Keratinocyte (primary cell): ENCODE results near the gene ANKFY1. TPM values are rescaled to one million over a fixed set of nuclear protein-coding genes. Genes with fewer than 3 reads are reported as not detected.

Experiments used
- DNase-seq: peaks from one replicate; pipeline ENCODE4 v3.0.0-alpha.2; 2011; ENCODE audit warnings: low read depth, missing footprints, low spot score
- FAIRE-seq: peaks from 2 replicates; lab custom pipeline; 2011; peaks lifted over from hg19 to GRCh38; lab: Jason Lieb, UNC
- H2AFZ ChIP-seq: 2 replicates; pipeline ENCODE4 v1.6.0; 2012; ENCODE audit warnings: low read length, control low read depth, inconsistent platforms; ENCODE audit not compliant: control insufficient read depth
- H3K27ac ChIP-seq: 2 replicates; pipeline ENCODE4 v1.5.1; 2011; ENCODE audit warnings: low read length; ENCODE audit not compliant: control insufficient read depth, insufficient read depth
- H3K27me3 ChIP-seq: 3 replicates; pipeline ENCODE4 v1.6.0; 2011; ENCODE audit warnings: low read length; ENCODE audit not compliant: control insufficient read depth, insufficient read depth; ENCODE audit errors: extremely low read depth
- H3K36me3 ChIP-seq, 2 experiments: 2 replicates in 1 of 2; 3 replicates in 1 of 2; pipeline ENCODE4 v1.5.1; 2011; ENCODE audit warnings: low read length in 2 of 2, mild to moderate bottlenecking in 1 of 2; ENCODE audit not compliant: control insufficient read depth in 2 of 2, insufficient read depth in 2 of 2; ENCODE audit errors: extremely low read depth in 1 of 2
- H3K4me1 ChIP-seq: 3 replicates; pipeline ENCODE4 v1.5.1; 2011; ENCODE audit warnings: low read length; ENCODE audit not compliant: control insufficient read depth, insufficient read depth; ENCODE audit errors: extremely low read depth
- H3K4me2 ChIP-seq: 3 replicates; pipeline ENCODE4 v1.6.0; 2011; ENCODE audit warnings: low read depth, low read length; ENCODE audit not compliant: control insufficient read depth, insufficient read depth; ENCODE audit errors: extremely low read depth
- H3K4me3 ChIP-seq, 3 experiments: fragments of 200-600 bp in 1 of 3; sonication (generic) in 1 of 3; 2 replicates in 2 of 3; 3 replicates in 1 of 3; pipeline ENCODE4 v1.5.1; 2011 to 2016; ENCODE audit warnings: low read length in 3 of 3, mild to moderate bottlenecking in 3 of 3, control low read depth in 2 of 3, inconsistent platforms in 1 of 3, low read depth in 1 of 3, mixed read lengths in 1 of 3, mixed run types in 1 of 3, moderate library complexity in 1 of 3; ENCODE audit not compliant: control insufficient read depth in 2 of 3, insufficient read depth in 2 of 3; ENCODE audit errors: extremely low read depth in 1 of 3
- H3K79me2 ChIP-seq: 2 replicates; pipeline ENCODE4 v1.6.0; 2012; ENCODE audit warnings: low read length; ENCODE audit not compliant: control insufficient read depth, insufficient read depth
- H3K9ac ChIP-seq: 3 replicates; pipeline ENCODE4 v1.6.0; 2011; ENCODE audit warnings: low read length; ENCODE audit not compliant: control insufficient read depth, insufficient read depth; ENCODE audit errors: extremely low read depth
- H3K9me1 ChIP-seq: 3 replicates; pipeline ENCODE4 v1.6.0; 2011; ENCODE audit warnings: low read length; ENCODE audit not compliant: control insufficient read depth, insufficient read depth; ENCODE audit errors: extremely low read depth
- H3K9me3 ChIP-seq: 2 replicates; pipeline ENCODE4 v1.5.1; 2012; ENCODE audit warnings: low read depth, low read length; ENCODE audit not compliant: control insufficient read depth
- H4K20me1 ChIP-seq: 3 replicates; pipeline ENCODE4 v1.6.0; 2011; ENCODE audit warnings: low read length; ENCODE audit not compliant: control insufficient read depth, insufficient read depth; ENCODE audit errors: extremely low read depth
- EZH2 ChIP-seq: IDR thresholded peaks from one replicate; pipeline ENCODE4 v1.6.1; 2012; ENCODE audit warnings: inconsistent platforms, mild to moderate bottlenecking, low read length, moderate library complexity
- dilution Hi-C: fragments of 300-500 bp; cut with MboI; formaldehyde crosslinking; loops from one replicate; pipeline ENCODE4 v1.7.0; 2020; ENCODE audit warnings: low sequenced_read_pairs; ENCODE audit not compliant: extremely low pct_ligation_motif_present
- polyA plus RNA-seq, 5 experiments: library from polyadenylated mRNA; depleted of rRNA in 3 of 5; stranded (reverse) in 3 of 5; stranded (forward) in 1 of 5; unstranded in 1 of 5; fragments of >200 nt; gene quantifications; 1 replicate in 1 of 5; 2 replicates in 3 of 5; 3 replicates in 1 of 5; pipeline versions ENCODE4 v1.2.1 to v1.2.3, GENCODE V29; 2011 to 2012; ENCODE audit warnings: missing spikeins in 2 of 5, low read depth in 1 of 5, low replicate concordance in 1 of 5
- TF ChIP-seq, protein P1 (sequence below), 3 experiments: IDR thresholded peaks in 1 of 3; conservative IDR thresholded peaks in 1 of 3; optimal IDR thresholded peaks in 1 of 3; 2 replicates in 2 of 3; 3 replicates in 1 of 3; pipeline versions ENCODE3 to v1.5.1; 2011; ENCODE audit warnings: low read length in 3 of 3, mild to moderate bottlenecking in 3 of 3, moderate library complexity in 2 of 3, control low read depth in 1 of 3, inconsistent platforms in 1 of 3; ENCODE audit not compliant: insufficient read depth in 2 of 3; ENCODE audit errors: extremely low read depth in 1 of 3

ANKFY1 gene
- polyA plus RNA-seq, 1 donor (not counting 4 experiments of a cell fraction or from before 2014, with no cell fraction given): 27.0 TPM

- Histone ChIP-seq H3K4me1 (no peaks in the 10 kb centered on the region), H3K27ac (no peak overlapping the region), H3K9ac (no peak overlapping the region), H3K79me2 (no peaks in the 10 kb centered on the region), H3K36me3 (peaks cover 55 to 63% of the 10 kb centered on the region in 2 experiments), H4K20me1 (no peaks in the 10 kb centered on the region), H3K4me3 (no peak overlapping the region), H3K4me2 (no peak overlapping the region), H3K27me3 (no peaks in the 10 kb centered on the region), H3K9me1 (no peaks in the 10 kb centered on the region), H3K9me3 (no peaks in the 10 kb centered on the region), H2AFZ (no peak overlapping the region)
- TF ChIP-seq, protein P1, sequence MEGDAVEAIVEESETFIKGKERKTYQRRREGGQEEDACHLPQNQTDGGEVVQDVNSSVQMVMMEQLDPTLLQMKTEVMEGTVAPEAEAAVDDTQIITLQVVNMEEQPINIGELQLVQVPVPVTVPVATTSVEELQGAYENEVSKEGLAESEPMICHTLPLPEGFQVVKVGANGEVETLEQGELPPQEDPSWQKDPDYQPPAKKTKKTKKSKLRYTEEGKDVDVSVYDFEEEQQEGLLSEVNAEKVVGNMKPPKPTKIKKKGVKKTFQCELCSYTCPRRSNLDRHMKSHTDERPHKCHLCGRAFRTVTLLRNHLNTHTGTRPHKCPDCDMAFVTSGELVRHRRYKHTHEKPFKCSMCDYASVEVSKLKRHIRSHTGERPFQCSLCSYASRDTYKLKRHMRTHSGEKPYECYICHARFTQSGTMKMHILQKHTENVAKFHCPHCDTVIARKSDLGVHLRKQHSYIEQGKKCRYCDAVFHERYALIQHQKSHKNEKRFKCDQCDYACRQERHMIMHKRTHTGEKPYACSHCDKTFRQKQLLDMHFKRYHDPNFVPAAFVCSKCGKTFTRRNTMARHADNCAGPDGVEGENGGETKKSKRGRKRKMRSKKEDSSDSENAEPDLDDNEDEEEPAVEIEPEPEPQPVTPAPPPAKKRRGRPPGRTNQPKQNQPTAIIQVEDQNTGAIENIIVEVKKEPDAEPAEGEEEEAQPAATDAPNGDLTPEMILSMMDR (optimal IDR thresholded peaks at IDR 0.05 in 1 of 3, IDR thresholded peaks at IDR 0.05 in 1 of 3, conservative IDR thresholded peaks at IDR 0.05 in 1 of 3; ENCODE audit: extremely low read depth in 1 of 3, insufficient read depth in 2 of 3, low read length in 3 of 3): no peak
- no peak for TF ChIP-seq EZH2
- no peak for FAIRE-seq
- DNase-seq: no peak
- dilution Hi-C loops: no loop called here
Observed at GRCh38 chr17:4178651-4179050, 85.1 kb downstream of the ANKFY1 start.

DNA sequence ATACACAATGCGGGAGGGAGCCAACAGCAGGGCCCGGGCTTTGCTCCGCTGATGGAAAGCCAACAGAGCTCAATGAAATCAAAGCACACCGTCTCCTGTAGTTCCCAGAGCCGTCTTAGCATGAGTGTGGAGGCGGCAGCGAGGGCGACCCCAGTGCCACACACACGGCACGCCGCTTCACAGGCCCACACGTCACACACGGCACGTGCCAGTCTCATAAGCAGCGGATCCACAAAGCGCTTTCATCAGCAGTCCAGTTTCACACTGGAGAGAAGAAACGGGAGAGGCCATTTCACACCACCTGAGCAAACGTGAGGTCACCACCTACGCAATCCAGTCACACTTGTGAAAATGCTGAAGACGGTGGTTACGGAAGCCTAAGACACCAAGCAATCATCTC lies 86.0 kb downstream of the ANKFY1 start:
- Histone ChIP-seq H4K20me1 (no peaks in the 10 kb centered on the region), H3K9me3 (no peaks in the 10 kb centered on the region), H3K4me3 (no peak overlapping the region), H3K36me3 (peaks cover 51 to 61% of the 10 kb centered on the region in 2 experiments), H3K79me2 (no peaks in the 10 kb centered on the region), H3K27ac (no peak overlapping the region), H3K9me1 (no peaks in the 10 kb centered on the region), H3K4me1 (no peaks in the 10 kb centered on the region), H3K4me2 (no peak overlapping the region), H2AFZ (no peak overlapping the region), H3K27me3 (no peaks in the 10 kb centered on the region), H3K9ac (no peak overlapping the region)
- TF ChIP-seq, protein P1 (optimal IDR thresholded peaks at IDR 0.05 in 1 of 3, IDR thresholded peaks at IDR 0.05 in 1 of 3, conservative IDR thresholded peaks at IDR 0.05 in 1 of 3; ENCODE audit: extremely low read depth in 1 of 3, insufficient read depth in 2 of 3, low read length in 3 of 3): no peak
- TF ChIP-seq EZH2: no peak
- DNase-seq: no peak
- FAIRE-seq: no peak
- dilution Hi-C loops: no loop called here
